ENCODE data around the gene PNMA6A.
"Not testable (repeated sequence)": the region's sequence is repeated elsewhere in the genome, so short reads cannot be mapped to it uniquely, and the experiment has no call there.

Gene PNMA6A
- 0.05 to 0.17 reads per million in 2 donors for total RNA-seq

- not testable (repeated sequence) for DNase-seq
These were observed at the start of gene PNMA6A for GRCh38 chrX:153071909-153072583. Gene PNMA6A (plus strand): TSS chrX:153072454. CDS start chrX:153073063, 609 bp downstream.

GRCh38 chrX:153026501-153026900 is 45.8 kb upstream of the PNMA6A start:
- not testable (repeated sequence) for DNase-seq

GRCh38 chrX:153028487-153028886 is 43.8 kb upstream of the PNMA6A start:
- DNase-seq, result not testable (repeated sequence)

GRCh38 chrX:153029162-153029561 is 43.1 kb upstream of the PNMA6A start:
- no peak for DNase-seq

- DNase-seq, result no peak
These were observed 42.4 kb upstream of the PNMA6A start for GRCh38 chrX:153029875-153030274.

- DNase-seq, result no peak
These were observed 41.5 kb upstream of the PNMA6A start for GRCh38 chrX:153030801-153031200.

- DNase-seq, result peak; percentile 42
These were observed 39.7 kb upstream of the PNMA6A start for GRCh38 chrX:153032397-153033118.

- no peak for DNase-seq
These were observed 23.2 kb upstream of the PNMA6A start for GRCh38 chrX:153049093-153049492.

GRCh38 chrX:153052534-153052933 is 19.7 kb upstream of the PNMA6A start:
- DNase-seq, result no peak

- no peak for DNase-seq
These were observed 16.1 kb upstream of the PNMA6A start, which contains the start of gene PNMA3 for GRCh38 chrX:153055871-153056749. Gene PNMA3 (plus strand): TSS chrX:153056470. CDS start chrX:153057056, 586 bp downstream.

GRCh38 chrX:153057281-153057680 is 15.0 kb upstream of the PNMA6A start:
- DNase-seq, result no peak

- DNase-seq, result no peak
These were observed 12.8 kb upstream of the PNMA6A start for GRCh38 chrX:153059191-153060094.

GRCh38 chrX:153060095-153060445 is 12.2 kb upstream of the PNMA6A start:
- DNase-seq, result no peak

GRCh38 chrX:153061732-153062131 is 10.5 kb upstream of the PNMA6A start:
- DNase-seq, result no peak

GRCh38 chrX:153063315-153063714 is 8.9 kb upstream of the PNMA6A start:
- no peak for DNase-seq

GRCh38 chrX:153064061-153064460 is 8.2 kb upstream of the PNMA6A start:
- no peak for DNase-seq

- DNase-seq, result no peak
These were observed 6.9 kb upstream of the PNMA6A start for GRCh38 chrX:153065389-153065788.

- not testable (repeated sequence) for DNase-seq
These were observed 5.9 kb upstream of the PNMA6A start for GRCh38 chrX:153066402-153066801.

GRCh38 chrX:153073331-153073730 is 1.1 kb downstream of the PNMA6A start:
- DNase-seq, result not testable (repeated sequence)

- DNase-seq, result no peak
These were observed 2.1 kb downstream of the PNMA6A start for GRCh38 chrX:153074262-153074899.

- DNase-seq, result no peak
These were observed 2.7 kb downstream of the PNMA6A start for GRCh38 chrX:153074935-153075334.

GRCh38 chrX:153075366-153075765 is 3.1 kb downstream of the PNMA6A start:
- no peak for DNase-seq
